Right lobe of liver (tissue), 6 donors: ENCODE results near the gene ZKSCAN3. TPM values are rescaled to one million over a fixed set of nuclear protein-coding genes. Genes with fewer than 3 reads are reported as not detected.

Source experiments
- ATAC-seq, 4 donors: fragments of 200-7000 bp; cut with Tn5 transposase; one replicate each; pipeline ENCODE4 v1.9.1; 2020; ENCODE audit warnings: mild to moderate bottlenecking in 4 of 4, moderate library complexity in 4 of 4
- DNase-seq, 3 donors: peaks; one replicate each; pipeline ENCODE4 v3.0.0-alpha.2; 2020
- H3K27ac ChIP-seq, 3 donors: fragments of 200-600 bp; one replicate each; pipeline ENCODE4 v1.8.0; 2022
- H3K27me3 ChIP-seq, 2 donors: fragments of 200-600 bp; one replicate each; pipeline ENCODE4 v1.8.0; 2022
- H3K36me3 ChIP-seq, 4 donors: fragments of 200-600 bp; sonication (generic) in 1 of 4; one replicate each; pipeline versions ENCODE4 v1.5.1 to v1.8.0; 2017 to 2022; ENCODE audit warnings: control low read depth in 1 of 4
- H3K4me1 ChIP-seq, 4 donors: fragments of 200-600 bp; sonication (generic) in 1 of 4; one replicate each; pipeline versions ENCODE4 v1.5.1 to v1.8.0; 2017 to 2022; ENCODE audit warnings: control low read depth in 1 of 4
- H3K4me3 ChIP-seq, 3 donors: fragments of 200-600 bp; one replicate each; pipeline ENCODE4 v1.8.0; 2022
- H3K9me3 ChIP-seq, 4 donors: fragments of 200-600 bp; sonication (generic) in 1 of 4; one replicate each; pipeline versions ENCODE4 v1.5.1 to v1.8.0; 2017 to 2022; ENCODE audit warnings: control low read depth in 1 of 4
- POLR2A ChIP-seq: fragments of 450-650 bp; IDR thresholded peaks from one replicate; pipeline ENCODE4 v1.6.1; 2017; ENCODE audit warnings: antibody characterized with exemption, mild to moderate bottlenecking
- WGBS: methylation state at CpG from one replicate; pipeline ENCODE4 v1.1.6; 2018; ENCODE audit warnings: low coverage, low lambda C conversion rate; ENCODE audit not compliant: insufficient coverage; ENCODE audit errors: missing lambda C conversion rate; 5-methylcytosine and 5-hydroxymethylcytosine counted together
- intact Hi-C, 2 donors: fragments of 100-400 bp; cut with DNase I; formaldehyde crosslinking; loops; one replicate each; pipeline versions ENCODE4 v1.11.2 to v1.14.1; 2022
- total RNA-seq, 6 experiments: library from RNA; depleted of rRNA in 2 of 6; stranded (reverse); fragments of >200 nt in 2 of 6; fragmentation: NEBNext Ultra II Directional in 3 of 6; extraction: Animal tissue kit (Norgen Biotek cat#: 25700) in 3 of 6; gene quantifications; one replicate each; pipeline versions ENCODE4 v1.1.0 to v1.2.4, GENCODE V29; 2016 to 2023
- TF ChIP-seq, protein P1 (sequence below), 4 donors: fragments of 200-600 bp in 3 of 4; fragments of 450-650 bp in 1 of 4; IDR thresholded peaks; one replicate each; pipeline versions ENCODE4 v1.5.1 to v1.8.0; 2016 to 2022; ENCODE audit warnings: antibody characterized with exemption in 4 of 4, mild to moderate bottlenecking in 2 of 4
- donor health status: DM: no; HTN: yes; CAD: no.
- donor health status: DM: no; HTN: no; CAD: no.
- donor health status: DM: no; HTN: no; CAD: no.
- donor health status: DM: no; HTN: yes; CAD: no.
- donor health status: DM: no; HTN: yes; CAD: no.

ZKSCAN3 gene
- total RNA-seq, 6 experiments from 2014 or later: 1.3 to 3.8 (median 2.5) TPM

DNA sequence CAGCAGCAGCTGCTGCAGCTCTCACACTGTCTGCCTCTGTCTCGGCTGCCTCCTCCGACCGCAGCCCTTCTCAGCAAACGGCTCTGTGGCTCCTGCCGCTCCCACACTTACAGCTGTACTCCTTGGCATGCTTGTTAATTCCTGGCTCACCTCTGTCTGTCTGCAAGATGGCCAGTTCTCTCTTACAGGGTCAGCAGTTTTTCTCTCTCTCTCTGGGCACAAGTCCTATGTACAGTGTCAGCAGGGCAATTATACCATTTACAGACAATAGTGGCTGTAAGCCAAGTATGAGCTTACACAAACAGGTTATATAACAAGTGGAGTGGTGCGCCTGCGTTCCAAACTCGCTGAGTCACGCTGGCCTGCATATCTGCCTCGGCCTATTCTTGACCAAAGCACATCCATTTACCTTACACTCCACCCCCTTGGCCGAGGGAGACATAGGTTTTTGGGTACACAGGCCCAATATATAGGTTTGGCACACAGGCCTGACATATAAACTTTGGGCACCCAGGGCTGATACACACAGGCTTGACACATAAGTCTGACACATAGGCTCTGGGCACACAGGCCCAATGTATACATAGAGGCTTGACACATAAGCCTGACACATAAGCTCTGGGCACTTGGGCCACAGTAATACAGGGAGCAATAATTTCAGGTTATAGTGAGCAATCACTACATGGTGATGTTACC, 4.4 kb downstream of the ZKSCAN3 start:
- H3K27ac ChIP-seq: peak overlapping the region in 2 of 3 donors; percentile 21 to 31
- H3K9me3 ChIP-seq: no peaks in the 10 kb centered on the region
- peaks cover 0 to 29% (median 5%) of the 10 kb centered on the region in 4 donors for H3K4me1 ChIP-seq
- ATAC-seq (no peak), DNase-seq (peak in 1 of 3 donors; percentile 34)
- TF ChIP-seq POLR2A: no peak
- TF ChIP-seq, protein P1, sequence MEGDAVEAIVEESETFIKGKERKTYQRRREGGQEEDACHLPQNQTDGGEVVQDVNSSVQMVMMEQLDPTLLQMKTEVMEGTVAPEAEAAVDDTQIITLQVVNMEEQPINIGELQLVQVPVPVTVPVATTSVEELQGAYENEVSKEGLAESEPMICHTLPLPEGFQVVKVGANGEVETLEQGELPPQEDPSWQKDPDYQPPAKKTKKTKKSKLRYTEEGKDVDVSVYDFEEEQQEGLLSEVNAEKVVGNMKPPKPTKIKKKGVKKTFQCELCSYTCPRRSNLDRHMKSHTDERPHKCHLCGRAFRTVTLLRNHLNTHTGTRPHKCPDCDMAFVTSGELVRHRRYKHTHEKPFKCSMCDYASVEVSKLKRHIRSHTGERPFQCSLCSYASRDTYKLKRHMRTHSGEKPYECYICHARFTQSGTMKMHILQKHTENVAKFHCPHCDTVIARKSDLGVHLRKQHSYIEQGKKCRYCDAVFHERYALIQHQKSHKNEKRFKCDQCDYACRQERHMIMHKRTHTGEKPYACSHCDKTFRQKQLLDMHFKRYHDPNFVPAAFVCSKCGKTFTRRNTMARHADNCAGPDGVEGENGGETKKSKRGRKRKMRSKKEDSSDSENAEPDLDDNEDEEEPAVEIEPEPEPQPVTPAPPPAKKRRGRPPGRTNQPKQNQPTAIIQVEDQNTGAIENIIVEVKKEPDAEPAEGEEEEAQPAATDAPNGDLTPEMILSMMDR (IDR thresholded peaks at IDR 0.05): no peak
- no peaks in the 10 kb centered on the region for H3K27me3 ChIP-seq
- H3K36me3 ChIP-seq: no peaks in the 10 kb centered on the region
- no peak overlapping the region for H3K4me3 ChIP-seq
- 53% methylated on average over 3 of the region's 11 CpGs for WGBS
- intact Hi-C loops: loop anchor here in 1 of 2 donors (10.0 kb wide), 1 partner anchor 229 kb away; the partner anchor contains the start of gene ZSCAN16

DNA sequence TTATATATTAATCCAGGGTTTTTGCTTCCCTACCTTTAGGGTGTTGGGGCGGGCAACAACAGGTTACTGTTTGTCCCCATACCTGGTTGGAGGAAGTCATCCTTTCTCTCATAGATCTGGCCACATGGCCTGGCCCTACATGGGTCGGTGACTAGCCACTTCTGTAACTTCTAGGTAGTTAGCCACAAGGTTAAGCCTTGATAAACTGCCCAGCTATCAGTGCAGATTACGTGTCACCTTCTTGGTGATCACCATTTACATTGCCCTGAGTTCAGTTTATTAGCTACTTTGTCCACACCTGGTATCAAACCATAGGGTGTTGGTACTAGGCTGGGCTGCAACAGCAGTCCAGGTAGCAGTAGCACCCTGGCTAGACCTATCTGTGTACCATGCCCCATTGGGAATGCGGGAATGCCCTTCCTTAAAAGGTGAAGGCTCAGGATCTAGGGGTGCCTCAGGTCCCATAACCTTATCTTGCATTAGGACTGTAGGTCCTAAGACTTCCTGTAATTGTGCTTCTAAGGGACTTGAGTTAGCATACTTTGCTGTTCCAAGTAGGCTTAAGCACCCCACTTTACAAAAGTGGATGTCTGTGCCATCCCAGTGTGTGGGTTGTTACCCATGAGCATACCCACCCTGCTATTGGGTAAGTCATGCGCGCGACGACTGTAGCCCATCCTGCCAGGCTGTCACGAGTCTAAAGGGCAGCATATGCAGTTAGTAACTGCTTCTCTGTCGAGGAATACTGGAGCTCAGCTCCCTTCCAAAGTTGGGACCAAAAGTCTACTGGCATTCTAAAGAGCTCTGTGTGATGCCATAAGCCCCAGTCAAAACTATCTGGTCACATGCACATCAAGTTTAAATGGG, 5.2 kb downstream of the ZKSCAN3 start:
- Histone ChIP-seq H3K27me3 (no peaks in the 10 kb centered on the region), H3K36me3 (no peaks in the 10 kb centered on the region), H3K4me1 (peaks cover 0 to 29% (median 5%) of the 10 kb centered on the region in 4 donors), H3K9me3 (no peaks in the 10 kb centered on the region), H3K27ac (peak overlapping the region; percentile 75 to 96 (median 83)), H3K4me3 (peak overlapping the region; percentile 46 to 70 (median 65))
- DNase-seq (peak in 2 of 3 donors; percentile 22 to 47), ATAC-seq (peak; percentile 4 to 48 (median 23))
- WGBS: 86% methylated on average over 3 of the region's 10 CpGs
- no peak for TF ChIP-seq POLR2A
- TF ChIP-seq, protein P1 (IDR thresholded peaks at IDR 0.05): no peak
- intact Hi-C loops: loop anchor here in 1 of 2 donors (10.0 kb wide), 1 partner anchor 230 kb away; the partner anchor contains the start of gene ZSCAN16

DNA sequence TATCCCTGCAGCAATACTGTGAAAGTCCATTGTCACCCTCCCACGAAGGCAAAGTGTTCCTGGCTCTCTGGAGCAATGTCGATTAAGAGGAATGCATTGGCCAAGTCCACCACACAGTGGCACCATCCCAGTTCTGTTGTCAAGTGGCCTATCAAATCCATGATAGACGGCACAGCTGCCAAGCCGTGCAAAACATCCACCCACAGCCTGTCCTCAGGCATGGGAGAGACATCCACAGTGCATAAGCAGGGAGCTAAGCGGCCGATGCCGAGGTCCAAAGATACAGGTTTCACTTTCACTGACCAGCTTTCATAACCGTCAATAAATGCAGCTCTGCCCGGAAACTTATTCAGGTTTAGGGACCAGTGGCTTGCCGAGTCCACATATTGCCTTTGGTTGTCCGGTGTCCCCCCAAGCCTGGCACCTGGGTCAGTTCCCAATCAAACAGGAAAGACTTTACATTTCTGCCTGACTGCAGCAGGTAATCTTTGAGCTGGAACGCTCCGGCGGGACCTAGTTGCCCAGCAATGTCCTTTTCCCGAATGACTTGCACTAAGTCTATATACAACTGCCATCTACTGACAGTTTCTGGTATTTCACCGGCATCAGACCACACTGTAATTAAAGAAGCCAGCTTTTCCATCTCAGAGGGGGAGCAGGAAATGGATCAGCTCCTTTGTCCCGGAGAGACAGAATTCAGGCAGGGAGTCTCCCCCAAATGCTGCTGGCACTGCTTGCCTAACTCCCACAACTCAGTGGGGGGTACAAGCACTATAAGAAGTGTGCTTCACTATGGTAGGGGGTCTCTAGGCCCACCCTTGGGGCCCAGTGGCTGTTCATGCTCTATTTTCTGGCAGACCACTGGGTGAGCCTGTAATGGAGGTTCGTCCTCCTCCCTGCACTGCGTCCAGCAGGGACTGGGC, 6.3 kb downstream of the ZKSCAN3 start:
- DNase-seq (peak; percentile 75 to 84 (median 81)), ATAC-seq (peak; percentile 92 to 96 (median 94))
- H3K4me3 ChIP-seq: peak overlapping the region; percentile 46 to 70 (median 65)
- H3K27ac ChIP-seq: peak overlapping the region; percentile 75 to 96 (median 83)
- peaks cover 0 to 5% (median 0%) of the 10 kb centered on the region in 4 donors for H3K36me3 ChIP-seq
- H3K27me3 ChIP-seq: no peaks in the 10 kb centered on the region
- H3K9me3 ChIP-seq: no peaks in the 10 kb centered on the region
- WGBS: 0% methylated on average over 8 of the region's 19 CpGs
- peaks cover 0 to 21% (median 2%) of the 10 kb centered on the region in 4 donors for H3K4me1 ChIP-seq
- TF ChIP-seq POLR2A: peak; percentile 51
- TF ChIP-seq, protein P1 (IDR thresholded peaks at IDR 0.05): peak; percentile 72 to 96 (median 74)
- intact Hi-C loops: loop anchor here in 1 of 2 donors (10.0 kb wide), 1 partner anchor 231 kb away; the partner anchor contains the start of gene ZSCAN16

DNA sequence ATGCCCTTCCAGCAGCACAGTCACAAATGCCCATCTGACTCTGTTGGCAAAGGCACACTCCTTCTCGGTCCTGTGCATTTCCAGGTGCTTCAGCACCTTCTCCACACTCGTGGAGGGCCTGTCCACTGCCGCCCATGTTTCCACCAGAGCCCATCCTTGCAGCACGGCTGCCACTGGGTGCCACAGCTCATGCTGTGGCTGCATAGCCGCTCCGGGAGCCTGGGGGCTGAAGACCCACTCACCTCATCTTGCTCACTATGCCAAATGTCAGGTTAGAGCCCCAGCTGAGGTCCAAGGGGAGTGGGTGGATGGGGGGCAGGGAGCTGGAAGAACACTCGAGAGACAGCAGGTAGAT, 6.9 kb downstream of the ZKSCAN3 start:
- Histone ChIP-seq H3K36me3 (peaks cover 0 to 5% (median 0%) of the 10 kb centered on the region in 4 donors), H3K4me1 (peaks cover 0 to 15% (median 0%) of the 10 kb centered on the region in 4 donors), H3K27me3 (no peaks in the 10 kb centered on the region), H3K4me3 (no peak overlapping the region), H3K27ac (peak overlapping the region in 1 of 3 donors; percentile 75), H3K9me3 (no peaks in the 10 kb centered on the region)
- WGBS: 20% methylated on average over 1 of the region's 7 CpGs
- no peak for ATAC-seq
- peak in 2 of 3 donors; percentile 20 to 58 for DNase-seq
- TF ChIP-seq POLR2A: no peak
- TF ChIP-seq, protein P1 (IDR thresholded peaks at IDR 0.05): no peak
- intact Hi-C loops: loop anchor here in 1 of 2 donors (10.0 kb wide), 1 partner anchor 232 kb away; the partner anchor contains the start of gene ZSCAN16
